Stimulated activated CD8-positive, alpha-beta memory T cell treated with anti-CD3 and anti-CD28 coated beads, Interleukin-7, amount 100 ng/mL, for 4 hours (primary cell): ENCODE measurements around the gene IRS2.

Source experiments
- DNase-seq, 2 donors: peaks; one replicate each; pipeline ENCODE4 v3.0.0-alpha.2; 2020; ENCODE audit warnings: low read depth in 2 of 2

Gene IRS2

GRCh38 chr13:109802936-109803335, 16.6 kb upstream of the IRS2 start:
- DNase-seq, result no peak

- DNase-seq, result no peak
Measured at GRCh38 chr13:109795011-109795410, 8.6 kb upstream of the IRS2 start.

GRCh38 chr13:109794095-109794494, 7.7 kb upstream of the IRS2 start:
- DNase-seq, result no peak

GRCh38 chr13:109792416-109793059, 6.2 kb upstream of the IRS2 start:
- no peak for DNase-seq

- no peak for DNase-seq
Measured at GRCh38 chr13:109790942-109791605, 4.7 kb upstream of the IRS2 start.

- DNase-seq, result no peak
Measured at GRCh38 chr13:109790086-109790485, 3.7 kb upstream of the IRS2 start.

GRCh38 chr13:109789262-109789661, 2.9 kb upstream of the IRS2 start:
- no peak for DNase-seq

- no peak for DNase-seq
Measured at GRCh38 chr13:109788372-109789111, 2.2 kb upstream of the IRS2 start.

GRCh38 chr13:109787135-109787954, 962 bp upstream of the IRS2 start:
- no peak for DNase-seq

- no peak for DNase-seq
Measured at GRCh38 chr13:109785892-109786450, 412 bp downstream of the IRS2 start.

GRCh38 chr13:109785141-109785891, 1.1 kb downstream of the IRS2 start:
- no peak for DNase-seq

- DNase-seq, result peak in 1 of 2 donors; percentile 51
Measured at GRCh38 chr13:109784590-109785140, 1.7 kb downstream of the IRS2 start.

- no peak for DNase-seq
Measured at GRCh38 chr13:109783815-109784589, 2.4 kb downstream of the IRS2 start.

- no peak for DNase-seq
Measured at GRCh38 chr13:109783447-109783814, 3.0 kb downstream of the IRS2 start.

- no peak for DNase-seq
Measured at GRCh38 chr13:109782823-109783431, 3.5 kb downstream of the IRS2 start.

- no peak for DNase-seq
Measured at GRCh38 chr13:109782066-109782822, 4.1 kb downstream of the IRS2 start.

GRCh38 chr13:109781384-109782065, 4.9 kb downstream of the IRS2 start:
- no peak for DNase-seq

GRCh38 chr13:109780845-109781383, 5.5 kb downstream of the IRS2 start:
- no peak for DNase-seq
